AG04449 (cell line): ENCODE results near the gene SYT1.
"Not testable (repeated sequence)": the region's sequence is repeated elsewhere in the genome, so short reads cannot be mapped to it uniquely, and the experiment has no call there.

Experiments
- CTCF ChIA-PET: fragments of 350-600 bp; formaldehyde crosslinking; extraction: SDS; loops from one replicate; lab custom pipeline; 2021; ENCODE audit warnings: antibody characterized with exemption; lab: Yijun Ruan, JAX
- POLR2A ChIA-PET: fragments of 400-600, 350-600 bp; formaldehyde crosslinking; extraction: SDS; loops from one replicate; lab custom pipeline; 2020; ENCODE audit warnings: antibody characterized with exemption, inconsistent platforms; lab: Yijun Ruan, JAX
- DNase-seq: peaks from one replicate; pipeline ENCODE4 v3.0.0-alpha.2; 2010; ENCODE audit warnings: low read depth, low spot score
- H3K4me3 ChIP-seq: 2 replicates; pipeline ENCODE4 v1.5.1; 2011; ENCODE audit warnings: low read depth, mild to moderate bottlenecking, control low read depth, low read length
- TF ChIP-seq, protein P1 (sequence below): IDR thresholded peaks from one replicate; pipeline ENCODE4 v1.5.1; 2011; ENCODE audit warnings: mild to moderate bottlenecking, moderate library complexity, low read length, control low read depth, inconsistent platforms; ENCODE audit not compliant: insufficient read depth; ENCODE audit errors: missing control alignments

Gene SYT1

DNA sequence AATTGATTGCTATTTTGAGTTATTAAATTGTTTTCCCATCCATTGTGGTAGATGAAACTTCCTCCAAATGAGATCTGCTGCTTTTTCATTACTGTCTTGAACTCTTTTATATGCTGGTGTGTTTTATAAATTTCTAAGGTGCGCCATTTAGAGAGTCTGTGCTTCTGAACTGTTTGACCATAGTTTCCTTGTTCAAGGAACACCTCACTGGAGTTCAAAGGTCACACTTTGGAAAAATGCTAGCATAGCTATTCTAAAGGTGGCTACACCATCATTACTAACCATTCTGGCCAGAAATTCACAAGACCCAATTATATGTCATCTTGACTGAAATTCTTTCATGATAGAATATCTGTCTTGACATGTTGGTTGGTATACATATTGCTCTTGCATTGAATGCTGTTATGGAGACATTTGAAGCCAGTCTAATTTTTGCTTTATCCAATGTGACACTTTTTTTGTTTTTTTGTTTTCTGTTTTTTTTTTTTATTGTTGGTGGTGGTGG is 556.7 kb downstream of the SYT1 start:
- POLR2A ChIA-PET: no interaction called here
- TF ChIP-seq, protein P1, sequence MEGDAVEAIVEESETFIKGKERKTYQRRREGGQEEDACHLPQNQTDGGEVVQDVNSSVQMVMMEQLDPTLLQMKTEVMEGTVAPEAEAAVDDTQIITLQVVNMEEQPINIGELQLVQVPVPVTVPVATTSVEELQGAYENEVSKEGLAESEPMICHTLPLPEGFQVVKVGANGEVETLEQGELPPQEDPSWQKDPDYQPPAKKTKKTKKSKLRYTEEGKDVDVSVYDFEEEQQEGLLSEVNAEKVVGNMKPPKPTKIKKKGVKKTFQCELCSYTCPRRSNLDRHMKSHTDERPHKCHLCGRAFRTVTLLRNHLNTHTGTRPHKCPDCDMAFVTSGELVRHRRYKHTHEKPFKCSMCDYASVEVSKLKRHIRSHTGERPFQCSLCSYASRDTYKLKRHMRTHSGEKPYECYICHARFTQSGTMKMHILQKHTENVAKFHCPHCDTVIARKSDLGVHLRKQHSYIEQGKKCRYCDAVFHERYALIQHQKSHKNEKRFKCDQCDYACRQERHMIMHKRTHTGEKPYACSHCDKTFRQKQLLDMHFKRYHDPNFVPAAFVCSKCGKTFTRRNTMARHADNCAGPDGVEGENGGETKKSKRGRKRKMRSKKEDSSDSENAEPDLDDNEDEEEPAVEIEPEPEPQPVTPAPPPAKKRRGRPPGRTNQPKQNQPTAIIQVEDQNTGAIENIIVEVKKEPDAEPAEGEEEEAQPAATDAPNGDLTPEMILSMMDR: no peak
- DNase-seq: no peak
- H3K4me3 ChIP-seq: no peak overlapping the region
- CTCF ChIA-PET: interaction anchor here (0.6 to 5.7 kb wide), 6 partner anchors 10 to 269 kb away, joined by 3 to 36 read pairs (median 14); partner anchors contain the start of gene PAWR

DNA sequence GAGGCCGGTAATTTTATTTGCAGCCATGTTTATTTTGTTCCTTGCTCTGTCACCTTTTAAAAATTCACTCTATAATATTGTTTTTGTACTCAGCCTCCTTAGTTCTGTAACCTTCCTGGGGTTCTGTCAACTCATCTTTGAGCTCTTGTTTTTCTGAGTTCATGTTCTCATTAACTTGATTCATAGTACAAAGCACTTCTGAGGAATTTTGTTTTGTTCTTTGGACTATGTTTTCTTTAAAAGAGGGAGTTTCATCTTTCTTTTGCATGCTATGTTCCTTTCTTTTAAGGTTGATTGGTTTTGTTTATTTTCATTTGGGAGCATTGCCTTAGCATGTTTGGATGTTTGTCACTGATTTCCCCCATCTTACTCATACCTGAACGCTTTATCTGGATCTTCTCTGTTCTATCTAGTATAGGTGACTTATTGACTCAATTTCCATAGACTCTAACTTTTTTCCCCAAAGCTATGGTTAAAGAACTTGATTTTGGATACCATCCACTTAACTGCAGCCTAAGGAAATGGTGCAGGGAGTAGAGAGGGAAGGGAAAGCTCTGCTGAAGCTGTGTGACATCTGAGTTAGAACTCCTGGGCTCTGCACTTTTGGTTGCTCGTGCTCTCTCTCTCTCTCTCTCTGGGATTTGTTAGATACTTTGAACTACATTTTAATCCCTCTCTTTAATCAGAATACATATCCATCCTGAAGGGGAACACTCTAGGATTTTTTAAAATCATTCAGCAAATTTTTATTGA is 557.7 kb downstream of the SYT1 start:
- DNase-seq: no peak
- H3K4me3 ChIP-seq: no peak overlapping the region
- CTCF ChIA-PET: interaction anchor here (0.6 to 2.9 kb wide), 5 partner anchors 11 to 765 kb away, joined by 3 to 24 read pairs (median 4); no protein-coding TSS in a partner anchor
- POLR2A ChIA-PET: interaction anchor here (0.8 kb wide), 1 partner anchor 14 kb away, joined by 5 read pairs; no protein-coding TSS in a partner anchor
- TF ChIP-seq, protein P1: no peak

DNA sequence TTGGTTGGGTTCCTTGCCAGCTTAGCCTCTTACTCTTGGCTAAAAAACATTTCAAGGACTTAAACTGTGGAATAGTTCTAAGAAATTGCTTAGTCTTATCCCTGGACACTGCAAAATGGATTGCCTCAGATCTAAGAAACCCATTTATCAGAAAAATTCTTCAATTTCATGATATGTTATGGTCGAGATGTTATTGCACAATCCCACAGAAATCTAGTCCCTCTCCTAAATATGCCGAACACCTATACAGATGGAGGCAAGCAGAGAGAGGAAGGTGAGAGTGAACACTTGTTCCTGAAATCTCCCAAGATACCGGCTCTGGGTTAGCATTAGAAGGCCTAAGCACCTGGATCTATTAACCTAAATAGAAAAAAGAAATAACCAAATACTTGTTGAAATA is 559.0 kb downstream of the SYT1 start:
- DNase-seq: no peak
- ChIA-PET POLR2A (no interaction called here), CTCF (interaction anchor here (0.6 to 2.9 kb wide), 5 partner anchors 8 to 764 kb away, joined by 3 to 24 read pairs (median 4); no protein-coding TSS in a partner anchor)
- TF ChIP-seq, protein P1: no peak
- no peak overlapping the region for H3K4me3 ChIP-seq

DNA sequence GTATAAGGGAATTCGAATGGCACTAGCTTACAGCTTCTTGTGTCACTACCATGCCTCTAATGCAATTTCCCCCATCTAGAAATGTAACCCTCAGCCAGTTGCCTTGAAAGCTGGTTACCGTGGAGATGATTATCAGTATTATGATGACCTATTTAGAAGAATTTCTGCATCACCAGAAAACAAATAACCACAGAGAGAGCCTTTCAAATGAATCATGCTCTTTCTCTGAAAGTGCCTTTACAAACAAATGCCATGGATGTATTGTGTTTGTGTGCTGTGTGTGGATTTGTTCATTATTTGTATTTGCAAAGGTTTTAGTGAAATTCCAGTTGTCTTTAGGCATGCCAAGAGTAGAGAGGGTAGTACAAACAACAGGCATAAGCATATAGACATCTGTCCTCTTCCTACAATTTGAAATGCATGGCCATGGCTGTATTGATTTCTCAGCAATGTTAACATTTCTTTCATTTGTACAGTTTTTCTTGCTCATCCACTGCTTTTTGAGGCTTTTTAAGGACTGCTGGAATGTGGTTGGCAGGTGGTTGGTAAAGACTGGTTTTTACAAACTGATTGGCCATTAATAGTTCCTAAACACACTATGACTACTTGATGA is 559.6 kb downstream of the SYT1 start:
- CTCF ChIA-PET: interaction anchor here (2.9 kb wide), 1 partner anchor 124 kb away, joined by 24 read pairs; no protein-coding TSS in a partner anchor
- TF ChIP-seq, protein P1: no peak
- POLR2A ChIA-PET: no interaction called here
- DNase-seq: peak; percentile 93
- no peak overlapping the region for H3K4me3 ChIP-seq

DNA sequence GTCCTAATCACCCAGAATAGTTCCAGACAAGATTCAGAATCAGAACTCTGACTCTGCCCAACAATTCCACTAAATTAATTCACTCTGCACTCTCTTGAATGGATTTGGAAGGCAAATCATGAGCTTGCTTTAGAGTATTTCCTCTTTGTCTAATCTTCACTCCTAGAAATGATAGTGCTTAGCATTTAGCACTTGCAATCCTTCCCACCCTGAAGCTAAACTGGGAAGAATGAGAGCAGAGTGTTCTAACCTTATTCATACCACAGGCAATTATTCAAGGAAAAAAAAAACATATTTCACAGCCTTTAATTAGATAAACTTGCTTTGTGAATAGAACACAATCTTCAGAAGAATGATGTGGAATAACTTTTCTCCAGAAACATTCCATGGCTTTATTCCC is 561.5 kb downstream of the SYT1 start:
- ChIA-PET CTCF (interaction anchor here (1.2 to 1.9 kb wide), 3 partner anchors 11 to 122 kb away, joined by 3 to 6 read pairs (median 4); no protein-coding TSS in a partner anchor), POLR2A (no interaction called here)
- DNase-seq: no peak
- H3K4me3 ChIP-seq: no peak overlapping the region
- TF ChIP-seq, protein P1: no peak

DNA sequence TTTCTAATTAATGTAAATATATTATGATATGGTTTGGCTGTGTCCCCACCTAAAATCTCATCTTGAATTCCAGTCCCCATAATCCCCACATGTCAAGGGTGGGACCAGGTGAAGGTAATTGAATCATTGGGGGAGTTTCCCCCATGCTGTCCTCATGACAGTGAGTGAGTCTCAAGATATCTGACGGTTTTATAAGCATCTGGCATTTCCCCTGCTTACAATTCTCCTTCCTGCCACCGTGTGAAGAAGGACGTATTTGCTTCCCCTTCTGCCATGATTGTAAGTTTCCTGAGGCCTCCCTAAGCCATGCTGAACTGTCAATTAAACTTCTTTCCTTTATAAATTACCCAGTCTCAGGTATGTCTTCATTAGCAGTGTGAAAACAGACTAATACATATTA is 562.2 kb downstream of the SYT1 start:
- H3K4me3 ChIP-seq, DNase-seq, POLR2A ChIA-PET: not testable (repeated sequence)
- CTCF ChIA-PET: interaction anchor here (1.2 to 1.9 kb wide), 3 partner anchors 10 to 122 kb away, joined by 3 to 6 read pairs (median 4); no protein-coding TSS in a partner anchor
